Spleen (tissue), 7 donors: ENCODE results near the gene DYDC1.
"Not testable (repeated sequence)": the region's sequence is repeated elsewhere in the genome, so short reads cannot be mapped to it uniquely, and the experiment has no call there.

Source experiments
- CTCF ChIP-seq, 11 experiments: fragments of 200-600 bp in 7 of 11; fragments of 450-650 bp in 4 of 11; sonication (generic) in 4 of 11; IDR thresholded peaks in 8 of 11; conservative IDR thresholded peaks in 3 of 11; 1 replicate in 7 of 11; 2 replicates in 4 of 11; pipeline versions ENCODE4 v1.4.0 to v1.8.0; 2016 to 2021; ENCODE audit warnings: antibody characterized with exemption in 11 of 11, inconsistent platforms in 4 of 11, mild to moderate bottlenecking in 1 of 11
- POLR2A ChIP-seq, 3 donors: fragments of 450-650 bp; IDR thresholded peaks; one replicate each; pipeline ENCODE4 v1.5.1; 2017; ENCODE audit warnings: antibody characterized with exemption in 3 of 3, mild to moderate bottlenecking in 1 of 3
- POLR2AphosphoS5 ChIP-seq, 3 donors: sonication (generic); formaldehyde crosslinking; IDR thresholded peaks; one replicate each; pipeline ENCODE4 v1.5.1; 2017; ENCODE audit warnings: antibody characterized with exemption in 3 of 3
- donor health status: DM: no; HTN: no; CAD: no; lungs with moderate emphysema.
- donor health status: DM: no; HTN: no; CAD: no.
- donor health status: DM: no; HTN: no; CAD: no.

GRCh38 chr10:80358925-80359324 lies 2.4 kb upstream of the DYDC1 start:
- not testable (repeated sequence) for TF ChIP-seq POLR2AphosphoS5 (IDR thresholded peaks at IDR 0.05); CTCF (IDR thresholded peaks at IDR 0.05 in 8 of 11, conservative IDR thresholded peaks at IDR 0.05 in 3 of 11); POLR2A (IDR thresholded peaks at IDR 0.05)
